HCT116 (cell line): ENCODE data around the gene KIF5A. TPM values are rescaled to one million over a fixed set of nuclear protein-coding genes. Genes with fewer than 3 reads are reported as not detected.

Source experiments
- microRNA counts: library from miRNA; unstranded; fragments of <30 nt; microRNA quantifications from one replicate; lab custom pipeline; 2015
- microRNA-seq: library from miRNA; unstranded; fragments of <30 nt; microRNA quantifications from one replicate; pipeline ENCODE4, GENCODE V29; 2016; ENCODE audit warnings: borderline number of aligned reads
- total RNA-seq: library from RNA; stranded (reverse); gene quantifications from one replicate; pipeline ENCODE4 v1.2.1, GENCODE V29; 2021; ENCODE audit not compliant: unreplicated experiment
- TF ChIP-seq, protein P1 (sequence below): IDR thresholded peaks from 2 replicates; pipeline ENCODE4 v1.6.1; 2011; ENCODE audit warnings: mild to moderate bottlenecking, low read length, moderate library complexity; ENCODE audit not compliant: insufficient replicate concordance; ENCODE audit errors: extremely low read depth

Gene KIF5A
- total RNA-seq, 1 experiment from 2014 or later, result 5.2 TPM

DNA sequence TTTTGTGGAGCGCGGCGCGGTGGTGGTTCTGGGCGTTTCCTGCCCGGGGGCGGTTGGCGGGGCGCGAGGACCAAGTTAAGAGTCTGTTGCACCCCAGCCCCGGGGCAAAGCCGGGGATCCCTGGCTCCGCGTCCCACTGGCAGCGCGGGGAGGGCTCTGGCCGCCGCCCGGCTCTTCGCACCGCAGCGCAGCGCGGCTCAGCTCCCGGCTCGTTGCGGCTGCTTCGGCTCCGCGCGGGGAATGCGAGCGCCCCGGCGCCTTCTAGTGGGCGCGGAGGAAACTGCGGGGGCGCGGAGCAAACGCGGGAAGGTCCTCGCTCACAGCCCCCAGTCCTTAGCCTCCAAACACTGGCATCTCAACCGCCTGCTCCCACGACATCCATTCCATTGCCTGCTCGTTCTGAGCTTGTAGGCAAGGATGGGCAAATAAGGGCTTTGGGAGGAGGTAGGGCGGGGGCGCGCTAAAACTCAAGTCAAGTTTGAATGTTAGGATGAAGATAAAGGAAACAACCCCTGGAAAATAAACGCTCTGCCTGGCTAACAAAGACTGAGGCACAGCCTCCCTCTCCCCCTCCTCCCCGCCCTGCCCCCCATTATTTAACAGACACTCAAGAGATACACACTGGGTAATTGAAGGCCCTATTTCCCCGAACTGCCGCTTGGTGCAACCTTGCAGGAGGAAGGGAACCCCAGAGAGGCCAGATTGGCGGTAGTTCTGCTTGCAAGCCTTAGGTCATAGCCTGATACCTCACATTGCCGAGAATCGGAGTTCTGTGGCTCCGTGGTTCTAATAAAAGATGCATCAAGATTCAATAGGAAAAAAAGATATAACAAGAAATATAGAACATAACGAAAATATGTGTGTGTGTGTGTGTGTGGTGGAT lies 83.4 kb downstream of the KIF5A start, which contains the start of gene B4GALNT1 (continued):
- TF ChIP-seq, protein P1, sequence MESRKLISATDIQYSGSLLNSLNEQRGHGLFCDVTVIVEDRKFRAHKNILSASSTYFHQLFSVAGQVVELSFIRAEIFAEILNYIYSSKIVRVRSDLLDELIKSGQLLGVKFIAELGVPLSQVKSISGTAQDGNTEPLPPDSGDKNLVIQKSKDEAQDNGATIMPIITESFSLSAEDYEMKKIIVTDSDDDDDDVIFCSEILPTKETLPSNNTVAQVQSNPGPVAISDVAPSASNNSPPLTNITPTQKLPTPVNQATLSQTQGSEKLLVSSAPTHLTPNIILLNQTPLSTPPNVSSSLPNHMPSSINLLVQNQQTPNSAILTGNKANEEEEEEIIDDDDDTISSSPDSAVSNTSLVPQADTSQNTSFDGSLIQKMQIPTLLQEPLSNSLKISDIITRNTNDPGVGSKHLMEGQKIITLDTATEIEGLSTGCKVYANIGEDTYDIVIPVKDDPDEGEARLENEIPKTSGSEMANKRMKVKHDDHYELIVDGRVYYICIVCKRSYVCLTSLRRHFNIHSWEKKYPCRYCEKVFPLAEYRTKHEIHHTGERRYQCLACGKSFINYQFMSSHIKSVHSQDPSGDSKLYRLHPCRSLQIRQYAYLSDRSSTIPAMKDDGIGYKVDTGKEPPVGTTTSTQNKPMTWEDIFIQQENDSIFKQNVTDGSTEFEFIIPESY, result no peak

MicroRNAs within 50 kb of the gene (microRNA counts, 767-probe panel; counts per million panel counts)
- not detected for microRNA hsa-miR-616-3p (lab: Ali Mortazavi, UCI)

Small RNA genes within 50 kb of the gene (microRNA-seq; reads per million reads assigned to microRNA genes)
- 5.6 reads per million, percentile 13 among the genes with 10 or more reads in this experiment for gene MIR616
- 1.6 reads per million for gene MIR6758

Other genes with a start within 250 kb of the KIF5A start
- gene R3HDM2, start 119.0 kb upstream of the KIF5A start, total RNA-seq, result 45.4 TPM
- gene INHBC, start 115.3 kb upstream of the KIF5A start, total RNA-seq, result 0.20 TPM
- gene INHBE, start 94.7 kb upstream of the KIF5A start, total RNA-seq, result 0.89 TPM
- 6.4 TPM for gene GLI1, start 90.3 kb upstream of the KIF5A start, total RNA-seq
- gene ARHGAP9, start 70.2 kb upstream of the KIF5A start, total RNA-seq, result 0.84 TPM
- gene MARS1, start 62.0 kb upstream of the KIF5A start, total RNA-seq, result 344 TPM
- gene DDIT3, start 29.5 kb upstream of the KIF5A start, total RNA-seq, result 84.7 TPM
- gene MBD6, start 27.2 kb upstream of the KIF5A start, total RNA-seq, result 70.1 TPM
- 95.9 TPM for gene DCTN2, start 2.9 kb upstream of the KIF5A start, total RNA-seq
- 38.4 TPM for gene PIP4K2C, start 41.1 kb downstream of the KIF5A start, total RNA-seq
- 0.37 TPM for gene DTX3, start 54.8 kb downstream of the KIF5A start, total RNA-seq
- 3.6 TPM for gene ARHGEF25, start 61.4 kb downstream of the KIF5A start, total RNA-seq
- gene B4GALNT1, start 83.2 kb downstream of the KIF5A start, total RNA-seq, result 31.3 TPM
- 98.4 TPM for gene OS9, start 144.1 kb downstream of the KIF5A start, total RNA-seq
- 15.8 TPM for gene AGAP2, start 188.7 kb downstream of the KIF5A start, total RNA-seq
- gene TSPAN31, start 195.0 kb downstream of the KIF5A start, total RNA-seq, result 14.9 TPM
- 206 TPM for gene CDK4, start 202.3 kb downstream of the KIF5A start, total RNA-seq
- 21.8 TPM for gene MARCHF9, start 205.1 kb downstream of the KIF5A start, total RNA-seq
- 11.6 TPM for gene CYP27B1, start 217.0 kb downstream of the KIF5A start, total RNA-seq
- 56.6 TPM for gene METTL1, start 222.1 kb downstream of the KIF5A start, total RNA-seq
- gene EEF1AKMT3, start 222.6 kb downstream of the KIF5A start, total RNA-seq, result 5.0 TPM
- gene TSFM, start 232.7 kb downstream of the KIF5A start, total RNA-seq, result 53.2 TPM